Measurements from ENCODE around the gene NCSTN.

NCSTN gene

DNA sequence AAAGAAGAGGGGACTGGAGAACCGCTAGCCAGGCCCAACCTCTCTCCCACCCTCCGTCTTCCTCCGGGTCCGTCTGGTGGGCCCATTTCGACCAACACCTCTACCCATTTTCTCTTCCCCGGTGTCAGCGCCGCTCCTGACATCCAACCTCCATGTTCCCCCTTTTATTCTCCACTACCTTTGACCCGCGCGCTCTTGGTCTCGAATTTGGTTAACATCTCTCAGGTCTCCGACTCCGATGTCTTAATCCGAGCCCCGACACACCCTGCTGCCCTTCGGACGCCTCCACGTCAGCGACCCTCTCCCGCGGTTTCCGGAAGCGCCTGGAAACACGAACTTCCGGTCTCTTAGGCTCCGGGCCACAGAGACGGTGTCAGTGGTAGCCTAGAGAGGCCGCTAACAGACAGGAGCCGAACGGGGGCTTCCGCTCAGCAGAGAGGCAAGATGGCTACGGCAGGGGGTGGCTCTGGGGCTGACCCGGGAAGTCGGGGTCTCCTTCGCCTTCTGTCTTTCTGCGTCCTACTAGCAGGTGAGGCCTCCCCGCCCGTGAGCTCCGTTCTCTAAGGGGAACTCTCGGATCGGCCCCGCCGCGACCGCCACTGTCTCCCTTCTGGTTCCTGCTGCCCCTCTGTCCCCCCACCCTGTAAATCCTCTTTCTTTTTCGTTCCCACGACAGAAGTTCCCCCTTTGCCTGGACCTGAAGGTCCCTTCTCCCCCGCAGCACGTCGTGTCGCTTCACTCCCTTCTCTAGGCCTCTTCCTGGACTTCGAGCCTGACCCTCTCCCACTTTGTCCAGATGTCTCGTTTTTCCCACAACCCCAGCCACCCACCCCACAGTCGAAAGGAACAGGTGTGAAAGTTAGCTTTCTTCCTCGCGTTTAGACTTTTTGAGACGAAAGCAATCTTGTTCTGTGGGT, at the start of gene NCSTN, which contains the start of gene COPA:
Gene NCSTN, plus strand, starts transcription at position 431 of the 917 bp plus-strand sequence. Its CDS starts 14 bp downstream, at position 445.
Gene COPA, minus strand, starts transcription at position 298 of the 917 bp plus-strand sequence. Its CDS starts 80 bp downstream, at position 218.
- peak; percentile 91 for DNase-seq (ENCODE audit: low read depth)

DNA sequence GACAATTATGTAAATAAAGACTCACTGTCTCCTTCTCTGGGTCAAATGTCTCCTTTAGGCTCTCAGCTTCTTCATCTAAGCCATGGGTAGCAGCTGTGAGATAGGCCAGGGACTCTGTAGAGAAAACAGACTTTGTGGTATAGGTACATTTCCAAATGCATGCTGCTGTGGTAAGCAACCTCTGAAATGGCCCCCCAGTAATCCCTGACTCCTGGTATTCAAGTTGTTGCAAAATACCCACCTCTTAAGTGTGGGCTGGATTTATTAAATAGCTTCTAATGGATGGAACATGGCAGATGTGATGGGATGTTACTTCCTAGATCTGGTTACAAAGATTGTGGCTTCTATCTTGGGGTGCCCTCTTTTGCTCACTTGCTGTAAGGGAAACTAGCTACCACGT, 47.1 kb upstream of the NCSTN start:
- DNase-seq (ENCODE audit: low read depth) = no peak

DNA sequence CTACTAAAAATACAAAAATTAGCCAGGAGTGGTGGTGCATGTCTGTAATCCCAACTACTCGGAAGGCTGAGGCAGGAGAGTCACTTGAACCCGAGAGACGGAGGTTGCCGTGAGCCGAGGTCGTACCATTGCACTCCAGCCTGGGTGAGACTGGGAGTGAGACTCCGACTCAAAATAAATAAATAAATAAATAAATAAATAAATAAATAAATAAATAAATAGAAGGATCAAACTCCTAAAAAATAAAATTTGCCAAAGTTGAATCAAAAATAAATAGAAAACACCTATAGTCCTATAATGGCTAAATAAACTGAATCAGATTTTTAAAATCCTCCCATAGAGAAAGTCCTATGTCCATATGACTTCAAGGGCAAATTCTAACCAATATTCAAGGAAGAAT, 43.0 kb upstream of the NCSTN start:
- DNase-seq (ENCODE audit: low read depth) = no peak

- DNase-seq (ENCODE audit: low read depth) = no peak
Observed at GRCh38 chr1:160307118-160307791, 35.9 kb upstream of the NCSTN start.

GRCh38 chr1:160308451-160309184, 34.6 kb upstream of the NCSTN start:
- no peak for DNase-seq (ENCODE audit: low read depth)

- peak; percentile 10 for DNase-seq (ENCODE audit: low read depth)
Observed at GRCh38 chr1:160309185-160309557, 34.0 kb upstream of the NCSTN start.

DNA sequence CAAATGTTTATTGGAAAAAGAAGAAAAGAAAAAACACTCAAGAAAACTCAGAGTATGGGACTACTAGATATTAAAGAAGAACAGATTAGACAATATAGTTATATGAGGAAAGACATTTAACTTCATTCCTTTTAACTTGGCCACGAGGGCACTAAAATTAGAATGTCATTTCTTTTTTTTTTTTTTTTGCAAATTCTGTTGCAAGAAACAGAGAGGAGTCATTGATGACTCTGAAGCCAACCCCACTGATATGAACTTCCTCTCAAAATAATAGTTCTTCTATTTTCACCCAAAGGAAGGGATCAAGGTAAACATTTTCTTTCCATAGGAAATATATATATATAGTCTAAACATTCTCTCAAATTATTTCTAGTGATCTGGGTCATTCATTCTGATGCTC, 33.6 kb upstream of the NCSTN start:
- no peak for DNase-seq (ENCODE audit: low read depth)

DNA sequence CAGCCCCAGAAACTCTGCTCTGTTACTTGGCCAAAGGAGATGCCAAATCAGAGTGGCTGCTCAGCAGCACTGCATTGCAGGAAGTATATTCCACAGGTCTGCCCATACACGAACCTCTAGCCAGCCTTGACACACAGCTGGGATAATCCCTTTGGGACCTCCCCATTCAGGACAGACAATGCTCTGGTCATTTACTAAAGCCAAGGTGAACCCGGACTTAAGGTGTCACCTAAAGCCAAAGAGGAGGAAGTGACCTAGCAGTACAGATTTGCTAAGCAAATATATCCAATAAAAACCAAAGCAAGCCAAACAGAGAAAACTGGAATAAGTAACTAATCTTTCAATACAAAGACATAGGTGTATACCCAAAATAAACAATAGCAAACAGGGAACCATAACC, 27.8 kb upstream of the NCSTN start:
- no peak for DNase-seq (ENCODE audit: low read depth)

- DNase-seq (ENCODE audit: low read depth) = no peak
Observed at GRCh38 chr1:160322831-160323230, 20.4 kb upstream of the NCSTN start.

DNA sequence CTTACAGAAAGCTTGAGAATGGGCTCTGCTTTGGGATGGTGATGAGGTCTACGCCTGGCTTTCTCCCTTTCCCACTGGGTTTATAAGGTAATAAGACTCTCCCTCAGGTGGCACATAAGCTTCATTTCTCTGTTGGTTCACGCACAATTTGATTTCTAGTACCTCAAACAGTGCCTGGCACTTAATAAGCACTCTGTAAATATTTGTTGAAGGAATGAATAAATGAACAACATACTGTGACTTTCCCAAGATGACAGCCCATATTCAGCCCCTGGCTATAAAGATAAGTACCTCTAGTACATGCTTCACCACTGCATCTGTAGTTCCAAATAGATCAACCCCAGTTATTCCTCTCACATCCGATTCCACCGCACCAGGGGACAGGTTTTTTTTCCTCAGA, 17.9 kb upstream of the NCSTN start:
- DNase-seq (ENCODE audit: low read depth) = no peak

GRCh38 chr1:160326418-160326817, 16.8 kb upstream of the NCSTN start:
- DNase-seq (ENCODE audit: low read depth) = no peak

DNA sequence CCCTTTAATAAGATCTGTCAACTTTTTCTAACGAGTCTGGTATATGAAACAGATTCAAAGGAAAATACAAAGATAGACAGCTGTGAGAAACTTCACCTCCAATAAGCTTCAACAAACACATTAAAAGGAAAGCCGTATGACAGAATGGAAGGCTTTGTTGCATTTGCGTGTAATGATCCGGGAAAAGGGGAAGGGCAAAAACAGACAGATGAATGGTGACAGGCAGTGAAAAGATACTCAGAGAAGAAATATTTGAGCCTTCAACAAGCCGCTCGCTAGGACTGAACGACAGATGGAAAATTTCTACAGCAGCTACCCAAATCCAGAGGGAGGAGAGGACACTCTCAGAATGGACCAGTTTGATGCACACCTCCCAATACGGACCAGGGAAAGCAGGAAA, 15.0 kb upstream of the NCSTN start:
- no peak for DNase-seq (ENCODE audit: low read depth)

GRCh38 chr1:160330119-160330518, 13.1 kb upstream of the NCSTN start:
- DNase-seq (ENCODE audit: low read depth) = no peak

GRCh38 chr1:160332516-160332915, 10.7 kb upstream of the NCSTN start:
- DNase-seq (ENCODE audit: low read depth) = no peak

GRCh38 chr1:160338580-160338979, 4.6 kb upstream of the NCSTN start:
- no peak for DNase-seq (ENCODE audit: low read depth)

- no peak for DNase-seq (ENCODE audit: low read depth)
Observed at GRCh38 chr1:160340146-160340545, 3.0 kb upstream of the NCSTN start.

DNA sequence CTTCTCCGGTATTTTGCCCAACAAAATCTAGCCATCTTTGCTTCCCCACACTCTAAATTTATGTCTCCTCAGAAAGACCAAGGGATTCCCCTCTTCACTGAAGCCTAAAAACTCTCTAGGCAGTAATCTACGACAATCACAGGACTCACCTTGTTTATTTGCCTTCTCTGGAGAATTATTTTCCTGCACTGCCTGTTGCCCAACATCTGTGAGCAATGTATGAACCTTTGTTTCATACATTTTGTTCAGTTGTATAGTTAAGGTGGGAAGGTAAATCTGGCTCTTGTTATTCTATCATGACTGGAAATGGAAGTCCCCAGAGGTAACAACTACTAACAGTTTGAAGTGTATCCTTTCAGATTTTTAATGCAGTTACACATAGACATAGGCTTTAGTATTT, 2.3 kb upstream of the NCSTN start:
- DNase-seq (ENCODE audit: low read depth) = no peak

DNA sequence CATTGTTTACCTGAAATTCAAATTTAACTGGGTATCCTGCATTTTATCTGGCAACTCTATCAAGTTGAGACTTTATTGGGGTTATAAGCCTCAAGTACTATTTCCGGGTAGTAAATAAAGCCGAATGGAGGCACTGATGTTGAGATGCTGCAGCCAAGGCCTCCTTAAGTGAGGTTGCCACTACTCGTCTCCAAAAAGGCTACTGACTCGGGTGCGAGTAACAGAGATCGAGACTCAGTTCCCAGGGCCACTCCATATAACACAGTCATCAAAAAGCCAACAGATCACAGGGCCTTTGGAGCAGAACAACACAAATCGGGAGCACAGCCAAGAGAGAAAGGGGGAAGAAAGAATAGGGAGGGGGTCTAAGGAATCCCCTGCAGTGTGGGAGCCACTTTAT, 657 bp upstream of the NCSTN start:
- DNase-seq (ENCODE audit: low read depth) = no peak

- DNase-seq (ENCODE audit: low read depth) = no peak
Observed at GRCh38 chr1:160344241-160344640, 1.1 kb downstream of the NCSTN start.

DNA sequence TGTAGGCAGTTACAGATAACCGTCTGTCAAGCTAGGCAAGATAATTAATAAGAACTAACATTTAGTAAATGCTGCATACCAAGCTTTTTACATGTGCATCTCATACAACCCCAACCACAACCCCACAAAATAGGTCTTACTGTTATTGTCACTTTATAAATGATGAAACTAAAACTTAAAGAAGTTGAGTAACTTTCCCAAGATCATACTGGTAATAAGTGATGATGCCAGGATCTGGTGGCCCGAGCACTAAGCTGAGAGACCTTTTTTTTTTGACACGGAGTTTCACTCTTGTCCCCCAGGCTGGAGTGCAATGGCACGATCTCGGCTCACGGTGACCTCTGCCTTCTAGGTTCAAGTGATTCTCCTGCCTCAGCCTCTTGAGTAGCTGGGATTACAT, 1.8 kb downstream of the NCSTN start:
- DNase-seq (ENCODE audit: low read depth) = no peak

GRCh38 chr1:160346463-160346862, 3.3 kb downstream of the NCSTN start:
- no peak for DNase-seq (ENCODE audit: low read depth)

DNA sequence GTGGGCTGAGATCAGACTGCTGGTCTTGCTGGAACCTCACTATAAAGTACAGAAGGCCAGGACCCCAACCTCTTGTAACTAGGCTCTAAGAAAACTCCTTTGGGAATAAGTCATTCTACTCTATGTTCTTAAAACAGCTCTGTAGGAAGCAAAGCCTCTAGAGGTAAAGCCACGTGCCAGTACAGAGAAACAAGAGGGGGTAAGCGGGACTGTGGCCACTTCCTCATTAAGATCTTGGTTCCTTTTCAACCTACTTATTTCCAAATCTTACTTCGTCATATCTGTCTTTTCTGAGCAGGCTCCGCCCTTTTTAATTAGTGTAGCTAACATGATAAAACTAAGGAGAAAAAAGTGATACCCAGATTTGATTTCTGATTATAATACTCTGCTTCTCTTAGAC, 3.8 kb downstream of the NCSTN start:
- no peak for DNase-seq (ENCODE audit: low read depth)

- DNase-seq (ENCODE audit: low read depth) = no peak
Observed at GRCh38 chr1:160351629-160352028, 8.4 kb downstream of the NCSTN start.

Measured in GM04504 (cell line).